GM13977 (cell line): ENCODE measurements around the gene PTGIR.

Experiments
- DNase-seq: peaks from one replicate; pipeline ENCODE4 v3.0.0; 2012; ENCODE audit warnings: low spot score
- CTCF ChIP-seq: IDR thresholded peaks from 2 replicates; pipeline ENCODE4 v1.5.1; 2012; ENCODE audit warnings: mild to moderate bottlenecking, control low read depth; ENCODE audit not compliant: insufficient read depth; ENCODE audit errors: extremely low read depth, missing control alignments
- in situ Hi-C: fragments of 300-500 bp; cut with MboI; formaldehyde crosslinking; loops from one replicate; pipeline ENCODE4 v1.12.0; 2022; ENCODE audit warnings: low sequenced_read_pairs, low pct_unique_long_range_greater_than_20kb, mixed read lengths, inconsistent platforms; ENCODE audit not compliant: unreplicated experiment

PTGIR gene

GRCh38 chr19:46587861-46588260 lies 37.0 kb downstream of the PTGIR start:
- in situ Hi-C loops = no loop called here
- no peak for TF ChIP-seq CTCF
- DNase-seq = no peak

- TF ChIP-seq CTCF = no peak
- in situ Hi-C loops = no loop called here
- no peak for DNase-seq
These were observed 38.6 kb downstream of the PTGIR start for GRCh38 chr19:46586294-46586693.

- DNase-seq = no peak
- no peak for TF ChIP-seq CTCF
- in situ Hi-C loops = no loop called here
These were observed 39.4 kb downstream of the PTGIR start for GRCh38 chr19:46585539-46585938.

- in situ Hi-C loops = no loop called here
- no peak for TF ChIP-seq CTCF
- no peak for DNase-seq
These were observed 44.6 kb downstream of the PTGIR start for GRCh38 chr19:46580247-46580646.

- peak; percentile 33 for DNase-seq
- peak; percentile 46 for TF ChIP-seq CTCF
- in situ Hi-C loops = no loop called here
These were observed 45.5 kb downstream of the PTGIR start for GRCh38 chr19:46579361-46579879.

GRCh38 chr19:46578450-46578849 lies 46.4 kb downstream of the PTGIR start:
- DNase-seq = no peak
- in situ Hi-C loops = no loop called here
- TF ChIP-seq CTCF = no peak

- no peak for TF ChIP-seq CTCF
- DNase-seq = no peak
- in situ Hi-C loops = no loop called here
These were observed 50.4 kb downstream of the PTGIR start for GRCh38 chr19:46574533-46574932.
